ENCODE data around the gene TMEM117.
"Not testable (repeated sequence)": the region's sequence is repeated elsewhere in the genome, so short reads cannot be mapped to it uniquely, and the experiment has no call there.

The TMEM117 gene

GRCh38 chr12:44377443-44378187 is 541.7 kb downstream of the TMEM117 start:
- DNase-seq (ENCODE audit: low read depth in 3 of 3) = no peak

- not testable (repeated sequence) for DNase-seq (ENCODE audit: low read depth in 3 of 3)
These were observed 543.2 kb downstream of the TMEM117 start for GRCh38 chr12:44379113-44379512.

GRCh38 chr12:44379831-44380230 is 544.0 kb downstream of the TMEM117 start:
- no peak for DNase-seq (ENCODE audit: low read depth in 3 of 3)

- no peak for DNase-seq (ENCODE audit: low read depth in 3 of 3)
These were observed 545.0 kb downstream of the TMEM117 start for GRCh38 chr12:44380861-44381260.

- no peak for DNase-seq (ENCODE audit: low read depth in 3 of 3)
These were observed 545.5 kb downstream of the TMEM117 start for GRCh38 chr12:44381341-44381740.

GRCh38 chr12:44384136-44384535 is 548.3 kb downstream of the TMEM117 start:
- DNase-seq (ENCODE audit: low read depth in 3 of 3) = no peak

GRCh38 chr12:44385964-44386363 is 550.1 kb downstream of the TMEM117 start:
- DNase-seq (ENCODE audit: low read depth in 3 of 3) = no peak

GRCh38 chr12:44387581-44387980 is 551.7 kb downstream of the TMEM117 start:
- no peak for DNase-seq (ENCODE audit: low read depth in 3 of 3)

- DNase-seq (ENCODE audit: low read depth in 3 of 3) = no peak
These were observed 553.2 kb downstream of the TMEM117 start for GRCh38 chr12:44389038-44389437.

GRCh38 chr12:44389896-44390295 is 554.0 kb downstream of the TMEM117 start:
- DNase-seq (ENCODE audit: low read depth in 3 of 3) = no peak

GRCh38 chr12:44397631-44398030 is 561.8 kb downstream of the TMEM117 start:
- no peak for DNase-seq (ENCODE audit: low read depth in 3 of 3)

GRCh38 chr12:44403185-44403584 is 567.3 kb downstream of the TMEM117 start:
- no peak for DNase-seq (ENCODE audit: low read depth in 3 of 3)

GRCh38 chr12:44405297-44405696 is 569.4 kb downstream of the TMEM117 start:
- no peak for DNase-seq (ENCODE audit: low read depth in 3 of 3)

GRCh38 chr12:44422559-44422958 is 586.7 kb downstream of the TMEM117 start:
- DNase-seq (ENCODE audit: low read depth in 3 of 3) = no peak

GRCh38 chr12:44428825-44429224 is 592.9 kb downstream of the TMEM117 start:
- DNase-seq (ENCODE audit: low read depth in 3 of 3) = no peak

- DNase-seq (ENCODE audit: low read depth in 3 of 3) = no peak
These were observed 595.9 kb downstream of the TMEM117 start for GRCh38 chr12:44431647-44432343.

GRCh38 chr12:44433659-44434058 is 597.8 kb downstream of the TMEM117 start:
- no peak for DNase-seq (ENCODE audit: low read depth in 3 of 3)

- no peak for DNase-seq (ENCODE audit: low read depth in 3 of 3)
These were observed 600.9 kb downstream of the TMEM117 start for GRCh38 chr12:44436756-44437155.

Data from stimulated activated CD4-positive, alpha-beta T cell treated with anti-CD3 and anti-CD28 coated beads, TNF-alpha, amount 100 ng/mL, for 24 hours (primary cell).